Motor neuron (in vitro differentiated cells): ENCODE measurements around the gene OR8D1. TPM values are rescaled to one million over a fixed set of nuclear protein-coding genes. Genes with fewer than 3 reads are reported as not detected.

Experiments used
- ATAC-seq, 8 experiments: fragments of 200-7000 bp; cut with Tn5 transposase; replicated peaks in 6 of 8; 2 replicates each; pipeline ENCODE4 v1.8.0; 2021; ENCODE audit warnings: mild to moderate bottlenecking in 8 of 8, moderate library complexity in 8 of 8
- H3K27ac ChIP-seq, 2 donors: fragments of 250-450 bp; sonication (Bioruptor Pico); 2 replicates each; pipeline ENCODE4 v1.9.0; 2021; ENCODE audit warnings: antibody characterized with exemption in 2 of 2, mild to moderate bottlenecking in 2 of 2, moderate library complexity in 1 of 2
- H3K4me1 ChIP-seq, 2 donors: fragments of 250-450 bp; sonication (Bioruptor Pico); replicated peaks in 1 of 2; 2 replicates each; pipeline ENCODE4 v1.6.1; 2021; ENCODE audit warnings: antibody characterized with exemption in 2 of 2, mild to moderate bottlenecking in 2 of 2, moderate library complexity in 1 of 2
- H3K4me3 ChIP-seq, 5 donors: fragments of 250-450 bp; sonication (Bioruptor Pico); 2 replicates each; pipeline ENCODE4 v1.9.0; 2021; ENCODE audit warnings: antibody characterized with exemption in 5 of 5, mild to moderate bottlenecking in 5 of 5, moderate library complexity in 4 of 5
- WGBS, 10 experiments: fragments of 450-650 bp; shearing (Covaris generic); methylation state at CpG; one replicate each; pipeline ENCODE4 v1.0.0; 2022; 5-methylcytosine and 5-hydroxymethylcytosine counted together
- in situ Hi-C, 9 experiments: fragments of 400-800 bp; cut with MboI; loops; one replicate each; pipeline ENCODE4 v1.15.0; 2021; ENCODE audit warnings: low sequenced_read_pairs in 9 of 9, low pct_unique_long_range_greater_than_20kb in 2 of 9; ENCODE audit not compliant: unreplicated experiment in 9 of 9
- total RNA-seq, 8 experiments: library from RNA; unstranded; fragments of 300-600 nt; gene quantifications; 2 replicates each; pipeline versions ENCODE4 v1.2.3 to v1.2.4, GENCODE V29; 2022

OR8D1 gene
- total RNA-seq, result under 1 TPM in 5 of 8 experiments, not detected in 3; 0.05 to 0.66 (median 0.18) TPM

DNA sequence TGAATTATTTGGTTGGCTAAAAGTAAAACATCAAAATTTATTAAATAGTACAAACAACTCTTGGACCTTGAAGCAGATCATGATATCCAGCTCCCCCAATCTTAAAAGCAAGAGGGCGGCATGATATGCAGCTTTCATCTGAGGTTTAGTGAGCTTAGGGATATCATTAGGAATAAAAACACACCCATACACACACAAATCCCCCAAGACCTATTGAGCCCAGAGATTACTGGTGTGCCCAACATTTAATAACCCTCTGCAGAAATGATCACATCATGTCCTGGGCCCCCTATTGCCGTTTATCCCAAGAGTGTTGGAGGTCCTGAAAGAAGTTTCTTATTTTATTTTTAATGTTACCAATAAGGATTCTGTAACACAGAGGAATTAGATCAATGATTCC is at the start of gene OR8D1:
Gene OR8D1, minus strand, starts transcription at position 101 of the 400 bp plus-strand sequence. CDS start 3,183 bp downstream, outside the sequence.
- no peaks in the 10 kb centered on the region for H3K4me1 ChIP-seq
- in situ Hi-C loops, result no loop called here
- no peak within 1 kb of the TSS for H3K27ac ChIP-seq
- H3K4me3 ChIP-seq, result no peak within 1 kb of the TSS
- WGBS, 10 experiments, result 25 to 90% (median 79%) methylated on average over 1 to 2 of the region's 2 CpGs; no CpG with 5 or more reads in 3 of the 10 experiments
- no peak for ATAC-seq

DNA sequence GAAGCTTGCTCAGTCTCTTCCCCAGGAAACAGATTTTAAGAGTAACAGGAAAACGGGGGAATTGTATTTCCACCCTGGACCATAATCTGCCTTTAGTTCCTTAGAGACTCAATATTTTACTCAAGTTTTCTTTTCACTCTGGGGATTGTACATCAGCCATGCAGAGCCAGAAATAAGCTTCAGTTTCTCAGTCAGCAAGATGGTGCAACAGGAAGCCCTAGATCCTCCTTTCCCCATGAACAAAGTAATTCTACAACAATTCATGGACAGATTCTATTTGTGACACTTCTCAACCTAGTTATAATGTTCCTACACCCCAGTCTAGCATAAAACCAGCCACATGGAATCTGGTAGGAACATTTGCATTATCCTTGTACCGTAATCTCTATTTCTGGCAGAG is 45.8 kb upstream of the OR8D1 start:
- ATAC-seq, result no peak
- H3K4me1 ChIP-seq, result no peaks in the 10 kb centered on the region
- no peak overlapping the region for H3K27ac ChIP-seq
- WGBS, 10 experiments, result 0 to 63% (median 10%) methylated on average over 1 to 2 of the region's 2 CpGs; no CpG with 5 or more reads in 2 of the 10 experiments
- no peak overlapping the region for H3K4me3 ChIP-seq
- in situ Hi-C loops, result no loop called here

GRCh38 chr11:124346311-124346955 is 32.7 kb upstream of the OR8D1 start:
- in situ Hi-C loops, result no loop called here
- 0 to 90% (median 26%) methylated on average over 2 to 3 of the region's 3 CpGs for WGBS, 10 experiments
- Histone ChIP-seq H3K4me1 (no peaks in the 10 kb centered on the region), H3K4me3 (no peak overlapping the region), H3K27ac (no peak overlapping the region)
- no peak for ATAC-seq

DNA sequence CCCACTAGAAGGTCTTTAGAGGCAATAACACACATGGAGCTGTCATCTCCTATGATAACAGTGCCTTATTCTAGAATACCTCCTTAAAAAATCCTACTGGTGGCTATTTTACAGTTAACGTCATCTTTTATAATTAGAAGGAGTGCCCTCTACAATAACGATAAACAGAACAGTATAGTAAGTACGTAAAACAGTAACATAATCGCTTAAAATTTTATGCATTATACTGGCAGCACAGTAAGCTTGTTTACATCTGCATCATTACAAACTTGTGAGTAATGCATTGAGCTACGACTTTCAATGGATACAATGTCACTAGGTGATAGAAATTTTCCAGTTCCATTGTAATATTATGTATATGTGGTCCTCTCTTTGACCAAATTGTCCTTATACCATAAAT is 30.6 kb upstream of the OR8D1 start:
- 21 to 100% (median 73%) methylated on average over 2 to 5 of the region's 5 CpGs; no CpG with 5 or more reads in 1 of the 10 experiments for WGBS, 10 experiments
- ATAC-seq, result no peak
- Histone ChIP-seq H3K4me1 (no peaks in the 10 kb centered on the region), H3K4me3 (no peak overlapping the region), H3K27ac (no peak overlapping the region)
- in situ Hi-C loops, result no loop called here

DNA sequence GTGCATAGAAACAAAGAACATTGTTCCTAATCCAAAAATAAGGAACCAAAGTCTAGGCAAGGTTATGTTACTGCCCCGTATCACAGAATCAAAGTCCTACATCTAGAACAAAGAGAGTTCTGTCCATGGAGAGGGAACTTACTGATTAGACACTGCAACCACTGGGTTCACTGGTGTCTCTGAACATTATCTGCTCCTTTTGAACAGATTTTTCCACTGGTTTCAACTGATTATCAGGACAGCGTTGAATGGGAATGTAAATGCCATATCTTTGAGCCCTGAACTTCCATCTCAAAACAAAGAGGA is 26.3 kb upstream of the OR8D1 start:
- Histone ChIP-seq H3K27ac (no peak overlapping the region), H3K4me1 (no peaks in the 10 kb centered on the region), H3K4me3 (no peak overlapping the region)
- ATAC-seq, result no peak
- in situ Hi-C loops, result no loop called here
- WGBS, 10 experiments, result 0 to 100% (median 80%) methylated on average over 1 to 2 of the region's 2 CpGs; no CpG with 5 or more reads in 2 of the 10 experiments

- no peak for ATAC-seq
- no peaks in the 10 kb centered on the region for H3K4me1 ChIP-seq
- 0 to 96% (median 47%) methylated on average over 2 to 6 of the region's 6 CpGs; no CpG with 5 or more reads in 1 of the 10 experiments for WGBS, 10 experiments
- no peak overlapping the region for H3K27ac ChIP-seq
- H3K4me3 ChIP-seq, result no peak overlapping the region
- in situ Hi-C loops, result no loop called here
Observed at GRCh38 chr11:124339396-124340141, 25.8 kb upstream of the OR8D1 start.

- Histone ChIP-seq H3K27ac (no peak overlapping the region), H3K4me1 (no peaks in the 10 kb centered on the region), H3K4me3 (no peak overlapping the region)
- ATAC-seq, result no peak
- WGBS, 10 experiments, result 4 to 100% (median 71%) methylated on average over 2 to 3 of the region's 3 CpGs
- in situ Hi-C loops, result no loop called here
Observed at GRCh38 chr11:124331873-124332272, 18.1 kb upstream of the OR8D1 start.

DNA sequence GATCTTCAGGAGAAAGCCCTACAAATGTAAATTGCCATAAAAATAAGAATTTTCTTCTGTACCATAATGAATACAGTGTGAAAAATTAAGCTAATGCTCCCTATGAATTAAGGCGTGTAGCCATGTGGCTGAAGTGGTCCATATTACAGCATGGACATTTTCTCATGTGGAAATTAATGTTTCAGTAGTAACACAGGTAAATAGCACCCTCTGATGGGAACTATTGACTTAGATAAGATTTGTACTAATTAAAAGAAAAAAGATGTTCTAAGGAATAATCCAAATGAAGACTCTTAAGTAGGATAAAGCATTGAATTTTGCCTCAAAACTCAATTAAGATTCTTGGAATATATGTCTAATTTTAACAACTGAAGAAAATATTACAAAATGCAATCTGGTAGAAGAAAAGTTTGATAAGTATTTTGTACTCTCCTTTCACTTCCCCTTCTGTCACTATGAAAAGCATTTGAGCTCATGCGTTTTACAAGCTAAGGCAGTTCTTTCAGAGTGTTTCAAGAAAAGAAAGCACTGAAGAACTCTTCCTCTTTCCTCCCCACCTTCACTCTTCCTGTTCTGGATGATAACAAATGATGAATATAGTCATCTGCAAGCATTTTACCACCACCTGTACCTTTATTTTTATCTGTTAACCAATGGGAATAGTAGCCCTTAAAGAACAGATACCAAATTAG is 16.2 kb upstream of the OR8D1 start:
- in situ Hi-C loops, result no loop called here
- Histone ChIP-seq H3K4me3 (no peak overlapping the region), H3K27ac (no peak overlapping the region), H3K4me1 (no peaks in the 10 kb centered on the region)
- whole genome bisulfite sequencing, 10 experiments, result 7 to 100% (median 84%) methylated on average over 2 of the region's 2 CpGs; no CpG with 5 or more reads in 3 of the 10 experiments
- no peak for ATAC-seq

DNA sequence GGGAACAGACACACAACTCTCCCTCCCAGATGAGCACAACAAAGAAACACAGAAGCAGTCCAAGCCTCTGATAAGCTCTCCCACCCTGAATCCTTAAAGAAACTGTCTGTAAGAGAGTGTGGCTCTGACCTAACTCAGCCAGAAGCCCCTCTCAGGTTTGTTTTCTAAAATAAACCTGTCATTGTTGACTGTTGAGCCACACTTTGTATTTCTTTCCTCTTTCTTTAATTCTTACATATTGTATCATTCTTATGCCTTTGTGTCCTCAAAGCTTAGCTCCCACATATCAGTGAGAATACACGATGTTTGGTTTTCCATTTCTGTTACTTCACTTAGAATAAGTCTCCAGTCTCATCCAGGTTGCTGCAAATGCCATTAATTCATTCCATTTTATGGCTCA is 14.0 kb upstream of the OR8D1 start:
- in situ Hi-C loops, result no loop called here
- H3K4me1 ChIP-seq, result no peaks in the 10 kb centered on the region
- WGBS, 10 experiments, result 0 to 100% (median 80%) methylated on average over 1 of the region's 1 CpG; no CpG with 5 or more reads in 1 of the 10 experiments
- H3K4me3 ChIP-seq, result no peak overlapping the region
- ATAC-seq, result no peak
- no peak overlapping the region for H3K27ac ChIP-seq

- Histone ChIP-seq H3K4me3 (no peak overlapping the region), H3K4me1 (no peaks in the 10 kb centered on the region), H3K27ac (no peak overlapping the region)
- 0 to 100% (median 58%) methylated on average over 1 of the region's 1 CpG; no CpG with 5 or more reads in 2 of the 10 experiments for WGBS, 10 experiments
- ATAC-seq, result no peak
- in situ Hi-C loops, result no loop called here
Observed at GRCh38 chr11:124322356-124322755, 8.6 kb upstream of the OR8D1 start.

- ATAC-seq, result no peak
- Histone ChIP-seq H3K27ac (no peak within 1 kb of the TSS), H3K4me3 (no peak within 1 kb of the TSS), H3K4me1 (no peaks in the 10 kb centered on the region)
- in situ Hi-C loops, result no loop called here
- WGBS, 10 experiments, result 0 to 100% (median 50%) methylated on average over 1 of the region's 1 CpG; no CpG with 5 or more reads in 3 of the 10 experiments
Observed at GRCh38 chr11:124320097-124320496, 6.3 kb upstream of the OR8D1 start, which contains the start of gene OR8D2. TSS of gene OR8D2 (minus strand) at chr11:124320197. CDS start at chr11:124320197, 0 bp downstream.

DNA sequence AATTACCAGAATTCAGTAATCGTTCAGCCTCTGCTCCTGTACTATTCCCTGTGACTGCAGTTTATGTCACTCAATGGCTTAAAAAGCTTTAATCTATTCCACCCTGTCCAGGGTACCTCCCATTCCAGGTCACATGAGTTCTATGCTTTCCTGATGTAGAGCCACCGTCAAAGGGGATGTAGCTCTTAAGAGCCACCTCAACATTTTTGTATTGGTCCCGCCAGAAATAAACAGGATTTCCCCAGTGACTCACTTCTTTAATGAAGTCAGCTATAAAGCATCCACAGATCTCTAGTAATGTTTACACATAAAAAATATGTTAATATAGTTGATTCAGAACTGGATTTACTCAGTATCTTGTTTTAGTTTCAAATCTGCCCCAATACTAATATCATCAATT is 1.3 kb upstream of the OR8D1 start:
- Histone ChIP-seq H3K4me1 (no peaks in the 10 kb centered on the region), H3K27ac (no peak overlapping the region), H3K4me3 (no peak overlapping the region)
- in situ Hi-C loops, result no loop called here
- peak in 7 of 8 experiments; percentile 26 to 64 (median 39) for ATAC-seq
- WGBS, 10 experiments, result 16 to 90% (median 76%) methylated on average over 1 to 3 of the region's 3 CpGs; no CpG with 5 or more reads in 1 of the 10 experiments

DNA sequence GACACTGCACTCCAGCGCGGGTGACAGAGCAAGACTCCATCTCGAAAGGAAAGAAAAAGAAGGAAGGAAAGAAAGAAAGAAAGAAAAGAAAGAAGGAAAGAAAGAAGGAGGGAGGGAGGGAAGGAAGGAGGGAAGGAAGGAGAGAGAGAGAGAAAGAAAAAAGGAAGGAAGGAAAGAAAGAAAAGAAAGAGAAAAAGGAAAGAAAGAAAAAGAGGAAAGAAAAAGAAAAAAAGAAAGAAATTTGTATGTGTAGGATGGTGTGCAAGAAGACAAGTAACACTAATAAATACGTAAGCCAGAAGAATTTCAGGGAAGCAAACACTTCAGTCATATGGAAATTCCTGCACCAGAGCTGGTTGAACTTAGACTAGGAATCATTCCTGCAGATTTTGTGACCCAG is 618 bp downstream of the OR8D1 start:
- ATAC-seq, result no peak
- H3K4me1 ChIP-seq, result no peaks in the 10 kb centered on the region
- in situ Hi-C loops, result no loop called here
- H3K27ac ChIP-seq, result no peak overlapping the region
- H3K4me3 ChIP-seq, result no peak overlapping the region
- 10 to 91% (median 51%) methylated on average over 1 to 4 of the region's 4 CpGs; no CpG with 5 or more reads in 1 of the 10 experiments for WGBS, 10 experiments
